GM12874 (cell line): Measurements from ENCODE around the gene PIAS3.

Source experiments
- CTCF ChIP-seq: IDR thresholded peaks from 2 replicates; pipeline ENCODE4 v1.5.1; 2011; ENCODE audit warnings: low read depth, mild to moderate bottlenecking, control low read depth, low read length, moderate library complexity; ENCODE audit not compliant: insufficient read depth

The PIAS3 gene

GRCh38 chr1:145858901-145859490, at the start of gene PIAS3:
Gene PIAS3, minus strand, starts transcription at chr1:145859081. Its CDS starts 91 bp downstream, at chr1:145858990.
- no peak for TF ChIP-seq CTCF

- no peak for TF ChIP-seq CTCF
Observed at GRCh38 chr1:145908653-145909052, 49.8 kb upstream of the PIAS3 start.

- TF ChIP-seq CTCF = no peak
Observed at GRCh38 chr1:145906954-145907753, 48.3 kb upstream of the PIAS3 start.

DNA sequence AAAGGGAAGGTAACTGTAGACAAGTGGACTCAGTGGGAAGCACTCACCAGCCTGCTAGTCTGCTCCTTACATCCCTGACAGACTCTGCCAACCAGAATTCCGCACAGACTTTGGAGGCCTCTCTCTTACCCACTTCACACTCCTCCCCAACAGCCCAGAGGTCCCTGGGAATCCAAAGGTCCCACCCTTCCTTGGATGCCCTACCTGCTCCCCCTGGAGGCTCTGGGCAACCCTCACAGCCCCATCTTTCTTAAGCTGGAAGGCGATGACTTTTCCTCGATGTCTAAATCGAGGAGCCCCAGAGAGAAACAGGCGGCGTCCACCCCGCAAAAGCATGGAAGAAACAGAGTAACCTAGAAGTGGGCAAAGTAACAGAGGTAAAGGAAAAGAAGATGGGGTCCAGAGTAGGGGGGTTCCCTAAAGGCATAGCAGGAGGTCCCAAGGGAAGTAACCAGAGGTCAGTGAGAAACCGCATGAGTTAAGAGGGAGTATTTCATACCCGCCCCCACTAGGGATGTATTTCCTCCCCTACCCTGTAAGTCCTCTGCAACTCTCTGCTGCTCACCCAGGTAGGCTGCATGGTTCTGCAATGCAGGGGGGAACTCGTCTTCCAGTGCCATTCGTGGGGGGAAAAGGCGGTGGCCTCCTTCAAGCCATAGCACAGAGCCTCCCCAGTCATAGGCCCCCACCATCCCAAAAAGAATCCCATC, 42.6 kb upstream of the PIAS3 start:
- TF ChIP-seq CTCF = no peak

GRCh38 chr1:145898756-145899155, 39.9 kb upstream of the PIAS3 start:
- TF ChIP-seq CTCF = no peak

DNA sequence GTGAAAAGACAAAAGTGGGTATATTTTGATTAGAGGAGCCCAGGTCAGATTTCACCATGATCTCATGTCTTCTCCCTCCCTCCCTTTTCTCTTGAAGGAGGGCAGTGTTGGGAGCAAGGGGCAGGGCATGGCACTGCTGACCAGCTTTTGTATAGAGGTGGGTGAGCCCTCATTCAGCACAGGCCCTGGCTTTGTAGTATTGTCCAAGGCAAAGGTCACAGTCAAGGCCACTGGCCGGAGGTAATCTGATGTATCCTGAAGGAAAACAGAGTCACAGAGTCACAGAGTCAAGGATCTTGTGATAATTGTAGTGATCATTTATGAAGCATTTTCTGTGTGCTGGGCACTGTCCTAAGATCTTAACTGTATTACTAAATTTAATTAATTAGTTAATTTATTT, 39.1 kb upstream of the PIAS3 start:
- no peak for TF ChIP-seq CTCF

- TF ChIP-seq CTCF = no peak
Observed at GRCh38 chr1:145895471-145895870, 36.6 kb upstream of the PIAS3 start.
